GM18508 (cell line): ENCODE data around the gene SLC45A3.
"Not testable (repeated sequence)": the region's sequence is repeated elsewhere in the genome, so short reads cannot be mapped to it uniquely, and the experiment has no call there.

ENCODE experiments used
- ATAC-seq: cut with Tn5 transposase; IDR thresholded peaks from one replicate; pipeline ENCODE4 v1.9.1; 2021; ENCODE audit warnings: moderate number of reproducible peaks; ENCODE audit not compliant: insufficient read depth, unreplicated experiment

The SLC45A3 gene

GRCh38 chr1:205680073-205680851 lies at the start of gene SLC45A3:
SLC45A3 (minus strand) TSS chr1:205680509; CDS start chr1:205664656, 15,853 bp downstream.
- no peak for ATAC-seq

DNA sequence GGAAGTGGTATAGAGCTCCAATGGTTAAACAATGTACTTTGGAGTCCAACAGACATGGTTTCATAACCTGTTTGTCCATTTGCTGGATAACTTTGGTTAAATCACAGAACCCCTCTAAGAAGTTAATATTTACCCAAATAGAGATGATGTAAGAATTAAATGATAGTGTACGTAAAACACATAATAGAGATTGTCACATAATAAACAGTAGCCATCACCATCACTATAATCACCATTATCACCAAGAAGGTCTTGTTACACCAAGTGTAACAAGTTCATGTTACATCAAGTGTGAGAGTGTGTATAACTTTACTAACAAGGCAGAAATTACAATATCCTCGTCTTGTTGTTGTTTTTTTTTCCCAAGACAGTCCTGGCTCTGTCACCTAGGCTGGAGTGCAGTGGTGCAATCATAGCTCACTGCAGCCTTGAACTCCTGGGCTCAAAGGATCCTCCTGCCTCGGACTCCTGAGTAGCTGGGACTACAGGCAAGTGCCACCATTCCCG lies 46.4 kb upstream of the SLC45A3 start:
- no peak for ATAC-seq

DNA sequence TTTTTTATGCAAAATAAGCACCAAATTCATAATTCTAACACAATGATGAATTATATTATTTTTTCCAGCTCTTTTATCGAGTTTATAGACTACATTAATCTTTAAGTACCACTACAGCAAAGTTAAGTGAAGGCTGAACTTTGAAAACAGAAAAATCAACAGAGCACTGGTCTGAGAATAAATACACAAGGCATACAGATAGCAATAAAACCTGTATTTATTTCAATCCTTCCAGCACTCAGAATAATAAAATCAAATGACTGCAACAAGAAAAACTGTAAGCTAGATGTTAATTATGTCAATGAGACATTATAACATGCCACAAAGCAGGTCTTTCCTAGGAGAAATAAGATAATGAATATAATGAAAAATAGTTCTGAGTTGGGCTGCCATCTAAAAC lies 45.2 kb upstream of the SLC45A3 start:
- no peak for ATAC-seq

- ATAC-seq: not testable (repeated sequence)
Observed at GRCh38 chr1:205720740-205721139, 40.4 kb upstream of the SLC45A3 start.

DNA sequence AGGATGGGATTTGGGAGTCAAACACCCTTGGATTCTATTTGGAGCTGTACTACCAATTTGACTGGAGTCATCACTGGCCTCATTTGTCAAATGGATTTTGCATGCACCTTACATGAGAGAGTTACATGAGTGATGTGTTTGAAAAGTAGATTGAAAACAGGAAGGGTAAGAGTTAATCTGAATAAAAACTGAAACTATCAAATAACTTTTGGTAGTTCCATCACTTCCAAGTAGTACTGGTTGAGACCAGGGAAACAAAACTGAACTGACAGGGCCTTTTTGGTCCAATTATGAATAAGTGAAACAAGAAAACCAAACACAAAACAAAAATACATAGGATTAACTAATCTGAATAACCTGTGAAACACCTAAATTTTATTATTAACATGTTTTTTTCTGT lies 39.5 kb upstream of the SLC45A3 start:
- ATAC-seq: no peak

DNA sequence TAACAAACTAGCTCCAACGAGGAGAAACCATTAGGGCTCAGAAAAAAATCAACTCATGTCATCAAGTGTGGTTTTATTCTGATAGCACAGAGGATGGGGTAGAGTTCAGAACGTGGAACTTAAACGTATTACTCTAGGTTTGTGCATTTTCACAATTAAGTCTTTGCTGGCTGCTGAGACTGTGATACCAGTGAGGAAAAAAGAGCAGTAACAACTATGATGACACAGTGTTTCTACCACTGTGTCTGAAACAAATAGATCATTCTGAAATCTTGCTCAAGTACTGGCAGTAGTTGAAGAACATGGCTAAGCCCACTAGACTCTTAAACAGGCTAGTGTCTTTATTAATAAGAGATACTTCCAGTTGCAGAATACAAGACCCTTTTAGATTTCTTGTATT lies 38.7 kb upstream of the SLC45A3 start:
- ATAC-seq: no peak

GRCh38 chr1:205716371-205717132 lies 36.2 kb upstream of the SLC45A3 start:
- ATAC-seq: no peak

DNA sequence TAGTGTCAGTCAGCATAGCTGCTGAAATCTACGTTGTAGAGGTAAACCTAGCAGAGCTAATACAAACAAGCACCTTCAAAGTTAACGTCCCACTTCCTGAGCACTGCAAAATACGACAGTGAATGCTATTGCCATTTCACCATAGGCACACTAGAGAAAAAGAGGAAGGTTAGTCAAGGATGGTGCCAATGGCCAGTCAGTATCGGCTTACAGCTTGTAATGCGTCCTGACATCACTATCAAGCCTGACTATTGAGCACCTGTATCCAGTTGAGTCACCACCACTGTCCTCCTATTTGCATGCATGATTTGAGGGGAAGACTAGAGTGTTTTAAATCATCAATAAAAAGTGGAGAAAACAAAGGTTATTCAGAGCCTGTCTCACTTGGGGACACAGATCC lies 35.3 kb upstream of the SLC45A3 start:
- no peak for ATAC-seq

- no peak for ATAC-seq
Observed at GRCh38 chr1:205714906-205715246, 34.6 kb upstream of the SLC45A3 start.

GRCh38 chr1:205714190-205714905 lies 34.0 kb upstream of the SLC45A3 start:
- no peak for ATAC-seq

DNA sequence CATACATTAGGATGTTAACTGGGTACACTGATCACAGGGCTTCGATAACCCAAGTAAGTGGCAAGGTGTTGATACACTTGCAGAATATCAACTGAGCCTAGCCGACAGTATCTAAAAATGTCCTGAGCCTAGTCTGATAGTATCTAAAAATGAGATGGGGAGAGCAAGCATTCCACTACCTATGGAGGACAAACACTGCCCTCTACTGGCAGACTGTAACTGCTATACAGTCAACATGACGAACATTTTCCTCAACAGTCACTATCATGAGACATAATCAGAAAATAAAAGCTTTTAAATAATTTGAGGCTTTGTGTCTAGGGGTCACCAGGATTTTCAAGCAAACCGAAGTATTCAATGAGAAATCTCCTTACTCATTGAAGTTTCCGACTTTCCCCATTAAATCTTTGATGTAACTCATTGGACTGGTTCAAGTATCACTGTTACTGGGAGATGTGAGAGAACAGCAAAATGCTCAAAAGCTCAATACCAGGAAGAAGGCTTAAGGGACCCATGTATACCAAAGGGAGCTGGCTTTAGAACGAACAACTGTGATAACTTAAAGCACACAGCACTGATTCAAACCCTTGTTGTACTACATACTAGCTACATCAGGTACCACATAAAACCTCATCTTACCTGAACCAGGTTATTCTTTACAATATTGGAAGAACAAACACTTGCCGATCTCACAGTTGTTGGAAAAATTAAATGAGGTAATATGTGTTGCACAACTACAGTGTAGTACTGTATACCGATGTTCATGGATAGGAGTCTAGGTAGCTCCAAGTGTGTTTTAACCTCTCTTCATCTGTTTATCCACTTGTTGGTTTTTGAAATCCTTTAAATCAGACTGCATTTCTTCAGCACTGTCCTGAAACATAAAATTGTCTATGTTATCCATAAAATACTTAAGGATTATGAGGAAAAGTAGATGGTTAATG lies 31.1 kb upstream of the SLC45A3 start:
- no peak for ATAC-seq

DNA sequence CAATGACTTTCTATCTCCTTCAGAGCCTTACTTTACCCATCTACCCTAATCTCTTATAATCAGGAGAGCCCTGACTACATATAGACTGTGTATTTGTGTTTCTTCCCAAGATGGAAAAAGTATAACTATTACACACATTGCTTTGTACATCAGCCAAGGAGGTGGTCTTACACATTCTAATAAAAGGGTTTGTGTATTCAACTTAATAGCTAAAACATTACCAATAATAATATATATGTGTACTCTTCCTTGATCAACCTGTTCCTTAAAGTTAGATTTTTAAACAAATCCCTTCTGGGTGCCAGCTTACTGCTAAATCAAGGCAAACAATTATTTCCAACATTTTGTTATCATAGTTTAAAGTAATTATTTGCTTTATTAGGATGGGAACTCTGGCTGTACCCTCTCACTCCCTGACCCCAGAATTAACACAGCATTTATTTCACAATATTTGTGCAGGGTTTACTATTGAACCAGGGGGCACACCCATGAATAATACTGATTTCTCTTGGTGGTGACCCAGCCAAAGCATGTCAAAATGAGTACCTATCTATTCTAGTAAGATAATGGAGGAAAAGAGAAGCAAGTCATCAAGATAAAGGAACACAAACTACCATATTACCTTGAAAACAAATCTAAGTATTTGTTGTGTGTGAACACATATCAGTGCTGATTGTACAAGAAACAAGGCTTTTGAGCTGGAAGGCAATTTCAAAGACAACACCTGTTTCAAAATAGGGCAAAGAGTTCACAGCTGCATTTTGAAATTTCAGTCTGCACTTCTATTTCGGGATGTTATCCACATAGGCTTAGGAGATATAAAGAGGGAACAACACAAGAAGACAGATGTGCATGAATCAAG lies 30.1 kb upstream of the SLC45A3 start:
- no peak for ATAC-seq

DNA sequence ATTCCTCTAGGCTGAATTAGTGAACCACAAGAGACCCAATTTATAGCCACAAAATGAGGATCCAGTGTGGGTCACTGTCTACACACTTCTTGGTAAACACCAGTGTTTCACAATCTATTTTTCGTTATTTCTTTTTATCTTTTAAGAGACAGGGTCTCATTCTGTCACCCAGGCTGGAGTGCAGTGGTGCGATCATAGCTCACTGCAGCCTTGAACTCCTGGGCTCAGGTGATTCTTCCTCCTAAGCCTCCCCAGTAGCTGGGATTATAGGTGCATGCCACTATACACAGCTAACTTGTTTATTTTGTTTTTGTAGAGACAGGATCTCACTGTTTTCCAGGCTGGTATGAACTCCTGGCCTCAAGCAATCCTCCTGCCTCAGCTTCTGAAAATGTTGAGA lies 29.3 kb upstream of the SLC45A3 start:
- ATAC-seq: no peak

GRCh38 chr1:205709059-205709398 lies 28.7 kb upstream of the SLC45A3 start:
- ATAC-seq: no peak

DNA sequence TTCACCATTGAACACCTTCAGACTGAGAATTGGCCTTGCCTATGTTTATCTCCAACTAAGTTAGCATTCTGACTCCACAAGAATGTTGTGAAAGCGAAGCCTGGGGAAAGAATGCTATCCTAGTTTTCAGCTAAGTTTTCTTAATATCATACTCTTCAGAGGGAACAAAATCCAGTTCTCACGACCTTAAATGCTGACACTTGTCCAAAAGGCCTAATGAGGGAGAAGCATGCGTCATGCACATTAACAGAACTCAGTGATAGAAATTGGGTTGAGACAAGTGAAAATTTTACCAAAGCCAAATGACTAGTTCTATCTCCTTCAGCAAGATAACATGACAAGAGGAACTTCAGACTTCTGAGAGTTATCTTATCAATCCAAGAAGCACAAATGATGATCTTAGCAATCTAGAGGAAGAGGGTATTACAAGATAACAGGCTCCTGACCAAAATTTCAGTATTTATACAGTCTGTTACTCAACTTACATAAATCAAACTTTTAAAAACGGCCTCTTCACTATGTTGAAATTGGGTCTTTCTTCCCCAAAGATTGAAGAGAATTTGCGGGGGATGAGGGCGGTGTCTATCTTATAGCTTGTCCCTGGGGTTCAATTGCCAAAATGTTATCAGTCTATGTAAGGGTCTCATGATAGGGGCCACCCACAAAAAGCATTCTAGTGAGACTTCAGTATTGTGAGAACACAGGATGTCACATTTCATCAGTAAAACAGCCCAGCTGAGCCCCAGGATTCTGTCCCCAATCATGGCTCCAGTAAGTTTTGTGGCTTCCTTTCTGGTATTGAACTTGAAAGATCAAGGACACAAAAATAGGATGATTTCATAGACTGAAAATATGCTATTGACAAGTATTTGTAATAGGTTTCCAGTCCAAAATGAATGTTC lies 26.5 kb upstream of the SLC45A3 start:
- ATAC-seq: no peak

GRCh38 chr1:205704903-205705302 lies 24.6 kb upstream of the SLC45A3 start:
- no peak for ATAC-seq

DNA sequence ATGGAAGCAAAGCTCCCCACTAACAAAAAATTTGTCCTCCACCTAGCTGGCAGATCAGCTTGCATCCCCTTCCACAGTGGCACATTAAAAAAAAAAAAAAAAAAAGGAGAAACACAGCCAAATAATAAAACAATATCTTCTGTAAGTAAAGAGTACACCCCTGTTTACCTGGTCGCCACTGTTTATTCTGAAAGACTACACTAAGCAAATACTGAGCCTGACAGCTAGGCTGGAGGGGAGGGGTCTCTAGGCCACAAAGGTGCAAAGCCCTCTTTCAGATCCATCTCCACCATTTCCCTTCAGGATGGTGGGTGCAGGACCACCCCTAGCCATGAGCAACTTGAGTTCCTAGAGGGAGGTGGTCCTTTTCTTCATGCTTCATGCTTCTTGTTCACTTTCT lies 22.8 kb upstream of the SLC45A3 start:
- no peak for ATAC-seq

DNA sequence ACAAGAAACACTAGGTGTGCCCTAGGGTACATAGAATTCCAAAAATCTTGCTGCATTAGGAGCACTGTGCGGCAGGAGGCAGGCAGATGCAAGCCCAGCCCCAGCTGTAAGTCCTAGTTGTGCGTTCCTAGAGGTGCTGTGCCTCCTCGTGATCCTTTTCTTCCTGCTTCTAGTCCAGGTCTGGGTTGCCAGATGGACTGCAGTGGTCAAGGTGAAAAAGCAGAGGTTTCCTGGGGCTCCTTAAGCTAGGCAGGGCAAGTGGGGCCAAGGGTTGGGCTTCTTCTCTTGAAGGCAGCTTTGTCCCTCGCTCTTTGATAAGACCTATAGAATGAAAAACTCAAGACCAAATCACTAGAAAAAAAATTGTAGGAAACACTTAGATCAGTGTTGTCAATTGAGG lies 21.6 kb upstream of the SLC45A3 start:
- ATAC-seq: no peak
